SK-N-MC (cell line): ENCODE data around the gene FRMD4A.
"Not testable (repeated sequence)": the region's sequence is repeated elsewhere in the genome, so short reads cannot be mapped to it uniquely, and the experiment has no call there.

Source experiments
- DNase-seq: peaks from one replicate; pipeline ENCODE4 v3.0.0-alpha.2; 2011; ENCODE audit warnings: low read depth, low spot score
- H3K27ac ChIP-seq: fragments of 200-600 bp; sonication (generic); 2 replicates; pipeline ENCODE4 v1.5.1; 2016; ENCODE audit warnings: mixed run types
- H3K36me3 ChIP-seq: fragments of 200-600 bp; sonication (generic); 2 replicates; pipeline ENCODE4 v1.6.1; 2017; ENCODE audit warnings: antibody characterized with exemption, low read length, mixed read lengths; ENCODE audit not compliant: insufficient read depth
- H3K4me3 ChIP-seq: fragments of 200-600 bp; sonication (generic); 2 replicates; pipeline ENCODE4 v1.5.1; 2016
- H3K9ac ChIP-seq: fragments of 200-600 bp; sonication (generic); 2 replicates; pipeline ENCODE4 v1.8.0; 2017; ENCODE audit warnings: mixed run types, mixed read lengths; ENCODE audit not compliant: insufficient read length
- H3K9me3 ChIP-seq: fragments of 200-600 bp; sonication (generic); 2 replicates; pipeline ENCODE4 v1.6.1; 2017; ENCODE audit warnings: low read depth, mild to moderate bottlenecking, antibody characterized with exemption, low read length, moderate library complexity, mixed read lengths
- EZH2 ChIP-seq: fragments of 200-600 bp; sonication (generic); IDR thresholded peaks from one replicate; pipeline ENCODE4 v1.6.1; 2017; ENCODE audit warnings: antibody characterized with exemption
- FOXP2 ChIP-seq: optimal IDR thresholded peaks from 2 replicates; pipeline ENCODE3; 2011; ENCODE audit warnings: mild to moderate bottlenecking, moderate library complexity; ENCODE audit not compliant: insufficient read depth; ENCODE audit errors: extremely low read length, control extremely low read depth
- POLR2AphosphoS5 ChIP-seq: IDR thresholded peaks from 2 replicates; pipeline ENCODE4 v1.6.1; 2012; ENCODE audit warnings: mild to moderate bottlenecking, low read depth, low read length, borderline replicate concordance

FRMD4A gene

GRCh38 chr10:13961097-13961496 lies 369.6 kb downstream of the FRMD4A start:
- H3K27ac ChIP-seq: no peak overlapping the region
- DNase-seq: no peak
- H3K9me3 ChIP-seq: no peaks in the 10 kb centered on the region
- no peaks in the 10 kb centered on the region for H3K36me3 ChIP-seq
- no peak overlapping the region for H3K4me3 ChIP-seq
- TF ChIP-seq EZH2 (no peak), POLR2AphosphoS5 (no peak), FOXP2 (no peak)
- no peak overlapping the region for H3K9ac ChIP-seq

GRCh38 chr10:13960603-13961002 lies 370.1 kb downstream of the FRMD4A start:
- Histone ChIP-seq H3K4me3 (no peak overlapping the region), H3K36me3 (no peaks in the 10 kb centered on the region), H3K27ac (no peak overlapping the region), H3K9ac (no peak overlapping the region), H3K9me3 (no peaks in the 10 kb centered on the region)
- DNase-seq: no peak
- TF ChIP-seq POLR2AphosphoS5 (no peak), FOXP2 (no peak), EZH2 (no peak)

GRCh38 chr10:13959443-13960359 lies 371.0 kb downstream of the FRMD4A start:
- H3K36me3 ChIP-seq: no peaks in the 10 kb centered on the region
- no peak overlapping the region for H3K9ac ChIP-seq
- TF ChIP-seq EZH2 (no peak), FOXP2 (no peak), POLR2AphosphoS5 (no peak)
- H3K4me3 ChIP-seq: no peak overlapping the region
- no peak for DNase-seq
- H3K9me3 ChIP-seq: no peaks in the 10 kb centered on the region
- no peak overlapping the region for H3K27ac ChIP-seq

- Histone ChIP-seq H3K36me3 (no peaks in the 10 kb centered on the region), H3K27ac (no peak overlapping the region), H3K9ac (no peak overlapping the region), H3K9me3 (no peaks in the 10 kb centered on the region), H3K4me3 (no peak overlapping the region)
- no peak for DNase-seq
- TF ChIP-seq FOXP2 (no peak), POLR2AphosphoS5 (no peak), EZH2 (no peak)
Observed at GRCh38 chr10:13957856-13958255, 372.9 kb downstream of the FRMD4A start.

- DNase-seq: no peak
- TF ChIP-seq FOXP2: no peak
- TF ChIP-seq EZH2: no peak
- no peak for TF ChIP-seq POLR2AphosphoS5
- Histone ChIP-seq H3K9ac (no peak overlapping the region), H3K27ac (no peak overlapping the region), H3K9me3 (no peaks in the 10 kb centered on the region), H3K4me3 (no peak overlapping the region), H3K36me3 (no peaks in the 10 kb centered on the region)
Observed at GRCh38 chr10:13956826-13957225, 373.9 kb downstream of the FRMD4A start.

- H3K9me3 ChIP-seq: no peaks in the 10 kb centered on the region
- no peak for TF ChIP-seq POLR2AphosphoS5
- TF ChIP-seq FOXP2: no peak
- no peak for TF ChIP-seq EZH2
- no peak overlapping the region for H3K4me3 ChIP-seq
- H3K9ac ChIP-seq: no peak overlapping the region
- no peak for DNase-seq
- no peaks in the 10 kb centered on the region for H3K36me3 ChIP-seq
- H3K27ac ChIP-seq: no peak overlapping the region
Observed at GRCh38 chr10:13955409-13956068, 375.2 kb downstream of the FRMD4A start.

GRCh38 chr10:13954195-13954594 lies 376.5 kb downstream of the FRMD4A start:
- not testable (repeated sequence) for H3K36me3 ChIP-seq

GRCh38 chr10:13953371-13953770 lies 377.4 kb downstream of the FRMD4A start:
- Histone ChIP-seq H3K9ac (no peak overlapping the region), H3K9me3 (no peaks in the 10 kb centered on the region), H3K27ac (no peak overlapping the region), H3K4me3 (no peak overlapping the region), H3K36me3 (no peaks in the 10 kb centered on the region)
- TF ChIP-seq POLR2AphosphoS5 (no peak), FOXP2 (no peak), EZH2 (no peak)
- DNase-seq: no peak

More at GRCh38 chr10:13954195-13954594, 376.5 kb downstream of the FRMD4A start:
- not testable (repeated sequence) for H3K9me3 ChIP-seq, DNase-seq, H3K4me3 ChIP-seq, H3K9ac ChIP-seq, H3K27ac ChIP-seq
